GM18909 (cell line): ENCODE results near the gene INSL3.
"Not testable (repeated sequence)": the region's sequence is repeated elsewhere in the genome, so short reads cannot be mapped to it uniquely, and the experiment has no call there.

Source experiments
- ATAC-seq: cut with Tn5 transposase; IDR thresholded peaks from one replicate; pipeline ENCODE4 v1.9.1; 2021; ENCODE audit warnings: mild to moderate bottlenecking; ENCODE audit not compliant: unreplicated experiment, poor library complexity

The INSL3 gene

GRCh38 chr19:17826508-17827056, 5.3 kb upstream of the INSL3 start:
- no peak for ATAC-seq

- no peak for ATAC-seq
These were observed 3.0 kb upstream of the INSL3 start for GRCh38 chr19:17824339-17824738.

DNA sequence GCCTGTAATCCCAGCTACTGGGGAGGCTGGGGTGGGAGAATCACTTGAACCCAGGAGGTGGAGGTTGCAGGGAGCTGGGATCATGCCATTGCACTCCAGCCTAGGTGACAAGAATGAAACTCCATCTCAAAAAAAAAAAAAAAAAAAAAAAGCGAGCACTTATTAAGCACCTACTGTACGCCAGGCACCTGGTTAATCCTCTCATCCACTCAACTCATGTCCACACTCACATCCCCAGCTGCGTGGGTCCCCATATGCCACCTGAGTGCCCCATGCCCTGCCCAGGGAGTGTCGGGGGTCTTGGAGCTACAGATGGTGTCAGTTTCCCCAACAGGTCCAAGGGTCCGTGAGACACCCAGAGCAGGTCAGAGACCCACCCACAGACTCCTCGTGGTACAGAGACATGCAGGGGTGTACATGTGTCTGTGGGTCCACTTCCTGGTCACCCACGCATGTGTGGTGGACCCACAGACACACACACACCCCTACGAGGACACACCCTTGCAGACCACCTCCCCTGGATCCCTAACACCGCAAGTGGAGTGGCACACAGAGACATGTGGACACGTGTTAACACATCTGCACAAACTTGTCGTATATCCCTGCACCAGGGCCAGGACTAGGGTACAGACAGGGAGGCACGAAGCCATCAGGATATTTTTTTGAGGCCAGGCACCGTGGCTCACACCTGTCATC, 3.5 kb downstream of the INSL3 start:
- no peak for ATAC-seq

GRCh38 chr19:17812099-17812498, 9.2 kb downstream of the INSL3 start:
- no peak for ATAC-seq

- ATAC-seq: no peak
These were observed 9.6 kb downstream of the INSL3 start for GRCh38 chr19:17811681-17812080.

GRCh38 chr19:17811103-17811502, 10.2 kb downstream of the INSL3 start:
- ATAC-seq: no peak

GRCh38 chr19:17807731-17808316, 13.5 kb downstream of the INSL3 start:
- ATAC-seq: no peak

DNA sequence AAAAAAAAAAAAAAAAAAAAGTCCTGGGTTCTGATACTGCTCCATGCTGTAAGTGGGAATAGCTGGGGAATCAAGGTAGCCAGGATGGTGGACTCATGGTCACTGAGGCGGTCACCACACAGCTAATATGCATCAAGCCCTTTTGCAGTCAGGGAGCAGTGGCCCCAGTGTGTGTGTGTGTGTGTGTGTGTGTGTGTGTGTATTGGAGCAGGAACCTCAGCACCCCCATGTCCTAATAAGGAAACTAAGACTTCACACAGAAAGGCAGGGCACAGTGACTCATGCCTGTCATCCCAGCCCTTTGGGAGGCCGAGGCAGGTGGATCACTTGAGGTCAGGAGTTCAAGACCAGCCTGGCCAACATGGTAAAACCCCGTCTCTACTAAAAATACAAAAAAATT, 14.4 kb downstream of the INSL3 start:
- ATAC-seq: no peak

GRCh38 chr19:17805427-17805826, 15.9 kb downstream of the INSL3 start:
- ATAC-seq: no peak

DNA sequence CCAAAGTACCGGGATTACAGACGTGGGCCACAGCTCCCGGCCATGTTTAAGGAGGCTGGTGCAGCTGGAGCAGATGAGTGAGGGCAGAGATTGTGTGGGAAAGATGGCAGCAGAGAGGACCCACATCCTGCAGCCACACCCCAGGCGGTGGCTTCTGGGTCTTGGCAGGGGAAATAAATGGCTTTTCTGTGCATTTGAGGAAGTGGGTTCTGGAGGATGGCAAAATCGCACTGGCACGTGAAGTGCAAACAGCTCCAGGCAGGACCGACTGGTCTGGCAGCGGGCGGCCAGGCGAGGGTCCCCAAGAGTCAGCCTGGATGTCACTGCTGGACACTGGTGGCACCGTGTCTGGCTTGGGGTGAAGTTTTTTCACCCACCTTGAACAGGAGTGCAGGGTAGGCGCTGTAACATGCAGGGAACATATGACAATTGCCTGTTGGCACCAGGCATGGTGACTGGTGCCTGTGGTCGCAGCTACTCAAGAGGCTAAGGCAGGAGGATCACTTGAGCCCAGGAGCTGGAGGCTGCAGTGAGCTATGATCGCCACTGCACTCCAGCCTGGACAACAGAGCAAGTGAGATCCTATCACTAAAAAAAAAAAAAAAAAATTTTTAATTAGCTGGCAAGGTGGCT, 17.9 kb downstream of the INSL3 start:
- no peak for ATAC-seq

DNA sequence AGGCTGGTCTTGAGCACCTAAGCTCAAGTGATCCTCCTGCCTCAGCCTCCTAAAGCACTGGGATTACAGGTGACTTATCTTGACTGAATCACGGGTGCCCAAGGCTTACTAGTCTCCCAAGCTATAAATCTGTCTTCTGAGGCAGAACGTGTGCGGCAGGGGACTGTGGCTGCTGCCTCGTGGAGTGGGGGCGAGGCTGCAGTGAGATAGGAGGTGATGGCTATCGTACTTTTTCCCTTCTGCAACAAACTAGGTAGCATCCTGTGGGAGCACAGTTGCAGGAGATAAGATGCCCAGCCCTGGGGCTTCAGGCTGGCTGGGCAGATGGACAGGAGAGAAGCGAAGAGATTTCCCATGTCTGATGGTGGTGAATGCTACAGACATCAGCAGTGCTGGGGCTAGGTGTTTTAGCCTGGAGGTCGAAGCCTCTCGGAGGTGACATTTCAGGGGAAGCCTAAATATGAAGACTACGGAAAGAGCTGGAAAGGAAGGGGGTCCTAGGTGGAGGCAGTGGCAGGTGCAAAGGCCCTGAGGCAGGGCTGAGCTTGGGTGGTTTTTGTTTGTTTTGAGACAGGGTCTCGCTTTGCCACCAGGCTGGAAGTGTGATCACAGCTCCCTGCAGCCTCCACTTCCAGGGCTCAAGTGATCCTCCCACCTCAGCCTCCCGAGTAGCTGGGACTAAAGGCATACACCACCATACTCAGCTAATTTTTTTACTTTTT, 19.0 kb downstream of the INSL3 start:
- no peak for ATAC-seq

GRCh38 chr19:17798599-17798998, 22.7 kb downstream of the INSL3 start:
- ATAC-seq: not testable (repeated sequence)

DNA sequence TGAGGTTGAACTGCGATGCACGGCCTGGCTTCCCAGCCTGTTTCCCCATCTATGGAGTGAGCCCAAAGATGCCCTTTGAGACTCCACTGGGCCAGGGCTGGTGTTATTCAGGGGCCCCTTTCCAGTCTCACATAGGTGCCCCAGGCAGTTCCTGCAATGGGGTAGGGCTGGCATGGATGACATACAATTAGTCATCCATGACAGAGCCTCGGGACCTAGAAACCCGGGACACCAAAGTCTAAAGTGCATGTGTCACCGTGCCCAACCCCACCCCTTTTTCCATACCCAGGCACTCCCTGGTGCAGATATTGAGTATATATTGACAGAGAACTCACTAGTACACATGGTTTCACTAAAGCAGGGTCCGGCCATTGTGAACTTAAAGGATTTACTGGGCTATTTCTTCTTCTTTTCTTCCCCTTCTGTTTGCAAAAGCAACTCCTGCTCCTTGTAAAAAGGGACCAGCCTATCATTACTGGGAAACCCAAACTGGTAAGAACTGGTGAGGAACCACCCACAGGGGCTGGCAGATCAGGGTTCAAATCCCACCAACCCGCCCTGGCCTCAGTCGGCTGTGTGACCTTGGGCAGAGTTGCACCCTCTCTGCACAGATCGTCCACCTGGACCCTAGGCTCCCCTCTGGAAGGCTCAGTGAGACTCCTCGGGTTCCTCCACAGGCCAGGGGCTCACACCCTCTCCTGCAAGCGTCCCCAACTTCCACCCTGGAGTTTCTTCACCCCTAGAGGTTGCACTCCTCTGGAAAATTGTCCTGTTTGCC, 23.7 kb downstream of the INSL3 start:
- no peak for ATAC-seq

DNA sequence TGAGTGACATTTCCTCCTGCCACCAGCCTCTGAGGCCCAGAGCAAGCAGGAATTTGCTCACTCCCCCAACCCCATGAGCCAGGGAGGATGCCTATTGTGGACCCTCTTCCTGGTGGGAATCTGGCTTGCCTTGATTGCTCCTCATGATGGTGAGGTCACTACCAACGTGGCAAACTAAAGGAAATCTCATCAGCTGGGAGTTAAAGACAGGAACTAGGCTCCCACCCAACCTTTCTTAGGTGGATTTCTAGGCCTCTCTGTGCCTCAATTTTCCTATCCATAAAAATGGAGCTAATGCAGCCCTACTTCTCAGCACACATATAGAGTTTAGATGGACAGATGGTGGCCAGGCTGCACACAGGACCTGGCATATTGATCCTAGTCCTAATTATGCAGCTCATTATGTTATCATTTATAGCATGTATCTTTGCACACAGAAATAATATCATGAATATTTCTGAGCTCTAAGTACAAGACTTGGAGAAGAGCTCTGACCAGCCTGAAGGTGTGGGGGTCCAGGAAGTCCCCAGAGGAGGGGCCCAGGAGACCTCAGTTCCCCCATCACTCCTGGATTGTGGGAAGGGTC, 24.4 kb downstream of the INSL3 start:
- no peak for ATAC-seq

DNA sequence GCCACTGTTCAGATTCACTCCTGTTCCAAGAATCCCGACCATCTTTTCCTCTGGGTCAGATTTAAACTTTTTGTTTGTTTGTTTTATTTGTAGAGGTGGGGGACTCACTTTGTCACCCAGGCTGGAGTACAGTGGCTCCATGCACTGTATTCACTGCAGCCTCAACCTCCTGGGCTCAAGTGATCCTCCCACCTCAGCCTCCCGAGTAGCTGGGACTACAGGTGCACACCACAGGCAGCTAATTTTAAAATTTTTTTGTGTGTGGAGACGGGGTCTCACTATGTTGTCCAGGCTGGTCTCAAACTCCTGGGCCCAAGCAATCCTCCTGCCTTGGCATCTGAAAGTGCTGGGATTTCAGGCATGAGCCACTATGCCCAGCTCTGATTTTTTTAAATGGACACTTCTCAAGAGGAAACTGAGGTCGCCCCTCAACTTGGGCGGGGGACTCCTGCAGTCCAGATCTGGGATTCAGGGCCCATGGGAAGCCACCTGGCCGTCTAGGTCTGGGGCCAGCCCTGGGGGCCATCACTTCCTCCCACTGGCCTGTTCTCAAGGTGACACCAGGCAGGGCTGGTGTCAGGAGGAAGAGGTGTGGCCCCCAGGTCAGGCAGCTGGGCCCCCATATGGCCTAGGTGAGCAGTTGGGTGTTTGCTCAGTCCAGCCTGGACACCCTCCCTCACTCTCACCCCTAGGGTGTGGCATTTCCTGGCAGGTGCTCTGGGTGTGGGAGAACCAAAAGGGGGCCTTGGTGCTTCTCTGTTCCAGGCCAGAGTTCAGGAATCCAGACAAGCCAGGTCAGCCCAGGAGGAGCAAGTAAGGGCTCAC, 25.1 kb downstream of the INSL3 start:
- no peak for ATAC-seq

DNA sequence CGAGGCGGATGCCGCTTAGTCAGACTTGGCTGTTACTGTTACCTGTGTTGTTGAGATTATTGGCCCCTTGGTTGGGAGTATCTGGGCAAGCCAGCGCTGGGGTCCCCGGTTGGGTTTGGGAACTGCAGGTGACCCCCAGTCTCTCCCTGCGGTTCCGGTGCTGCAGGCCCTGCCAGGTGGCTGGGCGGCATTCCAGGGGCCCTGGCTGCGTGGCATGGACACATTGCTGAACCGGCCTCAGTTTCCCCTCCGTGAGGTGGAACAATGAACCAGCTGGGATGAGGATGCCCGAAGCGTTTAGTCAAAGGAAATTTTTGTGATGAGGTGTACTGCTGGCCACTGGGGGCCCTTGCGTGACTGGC, 25.8 kb downstream of the INSL3 start:
- ATAC-seq: no peak

- no peak for ATAC-seq
These were observed 26.4 kb downstream of the INSL3 start, which contains the start of gene B3GNT3 for GRCh38 chr19:17794731-17795494. Gene B3GNT3, plus strand, starts transcription at chr19:17795138. Its CDS starts 12,670 bp downstream, at chr19:17807808.

DNA sequence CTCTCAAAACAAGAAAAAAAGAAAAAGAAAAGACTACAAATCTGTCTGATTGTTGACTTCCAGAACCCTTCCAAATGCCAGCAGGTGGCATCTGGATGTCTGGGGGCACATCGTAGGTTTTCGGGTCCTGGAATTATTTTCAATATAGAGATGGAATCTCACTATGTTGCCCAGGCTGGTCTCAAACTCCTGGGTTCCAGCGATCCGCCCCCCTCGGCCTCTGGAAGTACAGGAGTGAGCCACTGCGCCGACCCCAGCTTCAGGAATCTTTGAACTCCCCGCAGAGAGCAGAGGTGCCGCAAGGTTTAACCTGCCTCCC, 26.9 kb downstream of the INSL3 start:
- no peak for ATAC-seq
